Keratinocyte (primary cell): ENCODE measurements around the gene FBXO46.
A peak's percentile ranks its signal among the peaks of the same experiment; 100 is the strongest.

Experiments
- EZH2 ChIP-seq: IDR thresholded peaks from one replicate; pipeline ENCODE4 v1.6.1; 2012; ENCODE audit warnings: inconsistent platforms, mild to moderate bottlenecking, low read length, moderate library complexity
- TF ChIP-seq, protein P1 (sequence below), 3 experiments: IDR thresholded peaks in 1 of 3; conservative IDR thresholded peaks in 1 of 3; optimal IDR thresholded peaks in 1 of 3; 2 replicates in 2 of 3; 3 replicates in 1 of 3; pipeline versions ENCODE3 to v1.5.1; 2011; ENCODE audit warnings: low read length in 3 of 3, mild to moderate bottlenecking in 3 of 3, moderate library complexity in 2 of 3, control low read depth in 1 of 3, inconsistent platforms in 1 of 3; ENCODE audit not compliant: insufficient read depth in 2 of 3; ENCODE audit errors: extremely low read depth in 1 of 3

- TF ChIP-seq, protein P1, sequence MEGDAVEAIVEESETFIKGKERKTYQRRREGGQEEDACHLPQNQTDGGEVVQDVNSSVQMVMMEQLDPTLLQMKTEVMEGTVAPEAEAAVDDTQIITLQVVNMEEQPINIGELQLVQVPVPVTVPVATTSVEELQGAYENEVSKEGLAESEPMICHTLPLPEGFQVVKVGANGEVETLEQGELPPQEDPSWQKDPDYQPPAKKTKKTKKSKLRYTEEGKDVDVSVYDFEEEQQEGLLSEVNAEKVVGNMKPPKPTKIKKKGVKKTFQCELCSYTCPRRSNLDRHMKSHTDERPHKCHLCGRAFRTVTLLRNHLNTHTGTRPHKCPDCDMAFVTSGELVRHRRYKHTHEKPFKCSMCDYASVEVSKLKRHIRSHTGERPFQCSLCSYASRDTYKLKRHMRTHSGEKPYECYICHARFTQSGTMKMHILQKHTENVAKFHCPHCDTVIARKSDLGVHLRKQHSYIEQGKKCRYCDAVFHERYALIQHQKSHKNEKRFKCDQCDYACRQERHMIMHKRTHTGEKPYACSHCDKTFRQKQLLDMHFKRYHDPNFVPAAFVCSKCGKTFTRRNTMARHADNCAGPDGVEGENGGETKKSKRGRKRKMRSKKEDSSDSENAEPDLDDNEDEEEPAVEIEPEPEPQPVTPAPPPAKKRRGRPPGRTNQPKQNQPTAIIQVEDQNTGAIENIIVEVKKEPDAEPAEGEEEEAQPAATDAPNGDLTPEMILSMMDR (optimal IDR thresholded peaks at IDR 0.05 in 1 of 3, IDR thresholded peaks at IDR 0.05 in 1 of 3, conservative IDR thresholded peaks at IDR 0.05 in 1 of 3; ENCODE audit: extremely low read depth in 1 of 3, insufficient read depth in 2 of 3, low read length in 3 of 3), result peak in 1 of 3 experiments; percentile 17
- TF ChIP-seq EZH2, result no peak
These were observed 44.1 kb upstream of the FBXO46 start for GRCh38 chr19:45774765-45775164.
